Stimulated activated CD8-positive, alpha-beta memory T cell treated with anti-CD3 and anti-CD28 coated beads, Interleukin-2, amount 100 ng/mL, for 48 hours (primary cell): ENCODE data around the gene VCX3B.
"Not testable (repeated sequence)": the region's sequence is repeated elsewhere in the genome, so short reads cannot be mapped to it uniquely, and the experiment has no call there.

Source experiments
- DNase-seq, 2 donors: peaks; one replicate each; pipeline ENCODE4 v3.0.0-alpha.2; 2020; ENCODE audit warnings: low read depth in 2 of 2

The VCX3B gene

DNA sequence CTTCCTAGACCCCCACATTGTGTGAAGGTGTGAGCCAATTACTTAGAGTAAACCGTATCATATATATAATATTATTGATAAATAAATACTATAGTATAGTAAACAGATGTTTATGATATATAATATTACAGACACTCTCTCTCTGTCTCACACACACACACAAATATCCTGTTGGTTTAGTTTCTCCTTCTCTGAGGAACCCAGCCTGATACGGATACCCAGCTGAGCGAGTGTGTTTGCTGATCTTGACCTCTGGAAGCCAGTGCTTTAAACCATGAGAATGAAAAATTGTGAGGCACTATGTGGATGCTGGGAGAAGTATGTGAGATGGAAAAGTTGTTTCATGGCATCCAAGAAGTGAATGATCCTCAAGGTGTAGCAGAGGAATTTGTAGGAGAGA is at the start of gene VCX3B:
Gene VCX3B, plus strand, starts transcription at position 301 of the 400 bp plus-strand sequence. CDS start 621 bp downstream, outside the sequence.
- not testable (repeated sequence) for DNase-seq

DNA sequence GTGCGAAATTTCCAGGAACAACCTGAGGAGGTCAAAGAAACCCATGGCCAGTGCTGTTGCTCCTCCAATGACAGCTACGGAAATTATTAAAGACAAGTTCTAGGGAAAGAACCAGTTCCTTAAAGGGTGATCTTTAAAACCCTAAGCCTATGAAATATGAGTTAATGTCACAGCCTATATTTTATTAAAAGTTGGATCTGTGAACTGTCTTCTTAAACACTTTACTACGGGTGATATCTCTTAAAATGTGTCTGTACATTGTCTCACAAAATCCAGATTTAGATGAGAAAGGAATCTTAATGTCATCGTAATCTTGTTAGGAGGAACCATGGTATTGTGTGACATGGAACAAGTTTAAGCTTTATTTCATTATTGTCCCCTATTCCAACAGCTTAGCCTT is 46.3 kb upstream of the VCX3B start:
- DNase-seq = no peak

DNA sequence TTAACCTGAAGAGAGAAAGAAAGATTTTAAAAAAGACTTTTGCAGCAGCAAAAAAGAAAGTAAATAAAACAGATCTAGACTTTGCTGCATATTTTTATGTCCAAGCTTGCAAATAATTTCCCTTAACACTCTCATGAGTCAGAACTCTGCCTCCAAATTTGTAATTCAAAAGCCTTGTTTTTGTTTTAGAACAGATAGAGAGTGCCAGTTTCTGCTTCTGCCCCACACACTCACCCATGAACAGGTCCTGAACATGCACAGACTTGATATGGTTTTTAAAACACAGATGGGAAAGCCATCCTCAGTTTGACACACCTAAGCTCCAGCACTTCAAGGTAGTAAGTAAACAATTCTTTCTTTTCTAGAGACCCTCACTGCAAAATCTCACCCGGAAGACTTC is 39.7 kb upstream of the VCX3B start:
- no peak for DNase-seq

DNA sequence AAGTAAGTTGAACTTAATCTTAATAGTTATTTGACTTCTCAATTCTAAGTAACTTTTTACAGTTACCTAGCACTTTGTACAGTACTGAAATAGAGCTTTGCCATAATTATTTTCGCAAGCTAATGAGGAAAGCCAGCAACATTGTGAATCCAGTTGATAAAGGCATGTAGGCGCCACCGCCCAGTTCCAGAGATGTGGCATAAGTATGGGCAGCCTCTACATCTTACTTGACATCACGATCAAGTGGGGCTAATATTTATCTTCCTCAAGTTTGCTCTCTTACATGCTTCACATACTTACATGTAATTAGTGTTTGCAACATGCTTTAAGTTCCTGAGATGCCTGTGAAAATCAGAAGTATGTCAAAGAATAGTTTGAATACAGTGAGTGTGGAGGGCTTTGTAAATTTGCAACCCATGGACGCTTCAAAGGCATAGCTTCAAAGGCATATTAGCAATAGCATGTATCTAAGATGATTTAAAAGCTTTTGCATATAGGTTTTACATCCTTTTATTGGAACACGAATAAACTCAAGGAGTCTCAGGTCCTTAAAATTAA is 34.9 kb upstream of the VCX3B start:
- no peak for DNase-seq

DNA sequence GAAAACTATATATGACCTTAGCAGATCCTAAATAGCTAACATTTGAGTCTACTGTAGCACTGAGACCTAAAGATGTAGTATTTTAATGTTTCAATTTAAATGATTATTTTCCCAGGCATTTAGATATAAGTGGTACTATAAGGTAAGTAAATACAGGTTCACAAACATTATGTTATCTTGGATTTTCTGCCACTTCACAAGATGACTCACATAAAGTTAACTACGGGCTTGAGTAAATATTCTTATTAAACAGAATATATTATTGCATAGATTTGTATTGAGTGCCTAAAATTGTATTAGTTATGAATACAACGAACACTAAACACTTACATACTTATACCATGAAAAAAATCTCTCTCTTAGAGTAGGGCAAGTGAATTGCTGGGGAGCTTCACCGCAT is 34.2 kb upstream of the VCX3B start:
- DNase-seq = no peak

DNA sequence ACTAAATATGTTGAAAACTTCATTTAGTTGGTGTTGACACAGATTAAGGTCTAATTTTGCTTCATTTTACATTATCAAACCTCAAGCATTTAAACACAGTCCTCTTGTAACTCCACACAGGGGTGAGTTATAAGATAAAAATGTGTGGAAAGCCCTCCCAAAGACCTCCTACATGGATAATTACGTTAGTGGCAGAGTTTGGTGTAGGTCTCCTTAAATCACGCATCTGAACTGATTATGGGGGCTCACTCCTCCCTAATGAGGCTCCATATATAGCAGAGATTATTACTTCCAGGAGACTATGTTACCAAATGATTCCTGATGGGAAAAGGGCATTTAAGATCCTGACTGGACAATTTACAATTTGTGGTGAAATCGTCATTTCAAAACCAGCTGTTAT is 32.2 kb upstream of the VCX3B start:
- no peak for DNase-seq

DNA sequence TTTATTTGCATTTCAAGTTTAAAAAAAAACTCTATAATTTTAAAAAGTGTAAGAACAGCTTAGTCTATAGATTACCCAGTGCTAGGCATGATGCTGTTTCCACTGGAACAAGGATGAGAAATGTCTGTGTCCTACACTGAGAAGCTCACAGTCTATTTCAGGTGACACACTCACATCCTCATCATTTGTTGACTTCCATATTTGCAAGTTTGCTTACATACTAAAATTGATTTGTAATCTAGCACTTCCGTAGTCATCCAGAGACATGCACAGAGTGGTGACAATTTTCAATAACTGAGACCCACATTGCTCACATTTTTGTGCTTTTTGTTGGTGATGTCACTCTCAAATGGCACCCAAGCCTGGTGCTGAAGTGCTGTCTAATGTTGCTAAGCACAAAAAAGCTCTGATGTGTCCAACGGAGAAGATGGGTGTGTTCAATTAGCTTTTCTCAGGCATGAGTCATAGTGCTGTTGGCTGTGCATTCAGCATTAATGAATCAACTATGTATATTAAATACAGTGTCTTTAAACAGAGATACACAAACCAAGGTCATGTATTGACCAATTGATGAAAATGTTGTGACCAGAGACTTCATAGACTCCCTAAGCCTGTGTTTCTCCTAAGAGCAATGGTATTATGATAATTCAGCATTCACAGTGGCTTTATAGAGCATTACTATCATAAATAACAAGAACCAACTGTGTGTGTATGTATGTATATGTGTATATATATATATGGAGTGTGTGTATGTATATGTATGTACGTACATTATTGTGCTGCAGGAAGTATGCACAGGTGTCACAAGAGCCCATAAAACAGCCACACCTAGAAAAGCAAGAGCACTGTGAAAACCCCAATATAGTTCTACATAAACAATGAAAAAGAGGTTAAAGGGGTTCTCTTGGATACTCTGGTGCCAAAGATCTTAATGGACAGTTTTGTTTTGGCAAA is 31.2 kb upstream of the VCX3B start:
- DNase-seq = no peak

DNA sequence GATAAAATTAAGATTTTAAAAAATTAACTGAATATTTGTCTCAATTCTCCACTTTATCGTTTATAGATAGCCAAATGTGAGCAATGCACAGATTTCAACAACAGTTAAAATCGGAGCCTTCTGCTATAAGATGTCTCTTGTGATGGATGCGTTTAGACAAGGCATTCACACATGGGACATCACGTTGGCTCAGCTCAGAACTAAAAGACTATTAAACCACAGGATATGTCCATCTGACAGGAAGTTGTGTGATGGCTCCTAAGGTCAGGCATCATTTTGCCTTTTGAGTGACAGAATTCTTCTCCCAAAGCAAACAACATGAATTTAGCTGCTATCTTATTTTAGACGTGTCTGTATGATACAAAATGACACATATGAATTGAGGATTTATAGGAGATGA is 17.3 kb upstream of the VCX3B start:
- DNase-seq = no peak

DNA sequence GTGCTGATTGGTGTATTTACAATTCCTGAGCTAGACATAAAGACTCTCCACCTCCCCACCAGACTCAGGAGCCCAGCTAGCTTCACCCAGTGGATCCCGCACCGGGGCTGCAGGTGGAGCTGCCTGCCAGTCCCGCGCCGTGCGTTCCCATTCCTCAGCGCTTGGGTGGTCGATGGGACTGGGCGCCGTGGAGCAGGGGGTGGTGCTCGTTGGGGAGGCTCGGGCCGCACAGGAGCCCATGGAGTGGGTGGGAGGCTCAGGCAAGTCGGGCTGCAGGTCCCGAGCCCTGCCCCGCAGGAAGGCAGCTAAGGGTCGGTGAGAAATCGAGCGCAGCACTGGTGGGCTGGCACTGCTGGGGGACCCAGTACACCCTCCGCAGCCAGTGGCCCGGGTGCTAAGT is 12.3 kb upstream of the VCX3B start:
- not testable (repeated sequence) for DNase-seq

DNA sequence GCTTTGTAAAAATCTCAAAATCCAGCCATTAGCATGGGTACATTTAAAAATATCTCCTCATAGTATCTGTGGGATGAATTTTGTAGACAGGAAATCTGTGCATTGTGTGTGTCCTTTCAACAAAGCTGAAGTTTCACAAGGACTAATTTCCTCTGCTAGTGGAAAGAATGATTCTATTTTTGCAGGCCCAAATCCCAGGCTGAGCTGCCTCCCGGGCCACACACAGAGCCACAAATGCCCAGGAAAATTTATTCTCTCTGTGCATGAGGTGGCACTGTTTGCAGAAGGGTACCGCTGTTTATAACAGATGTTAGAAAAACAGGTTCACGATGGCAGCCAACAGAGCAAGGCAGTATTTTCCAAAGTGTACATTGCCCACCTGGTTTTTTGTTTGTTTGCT is 11.0 kb upstream of the VCX3B start:
- no peak for DNase-seq

DNA sequence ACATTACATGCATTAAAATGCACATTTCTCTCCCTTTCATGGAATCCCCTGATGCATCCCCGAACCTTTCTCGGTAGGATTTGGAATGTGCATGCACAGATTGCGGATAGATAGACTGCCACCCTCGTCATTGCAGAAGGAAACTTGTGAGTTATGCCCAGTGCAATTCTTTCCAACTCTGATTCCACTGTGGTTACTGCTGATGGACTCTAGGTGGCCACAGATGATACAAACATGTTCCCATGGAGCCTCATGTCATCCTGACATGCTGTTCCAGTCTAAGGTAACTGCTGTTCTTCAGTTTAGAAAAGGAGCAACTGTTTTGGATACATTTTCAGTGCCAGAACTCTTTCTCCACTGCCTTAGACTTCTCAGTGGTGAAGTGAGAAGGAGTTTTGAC is 9.1 kb upstream of the VCX3B start:
- DNase-seq = no peak

DNA sequence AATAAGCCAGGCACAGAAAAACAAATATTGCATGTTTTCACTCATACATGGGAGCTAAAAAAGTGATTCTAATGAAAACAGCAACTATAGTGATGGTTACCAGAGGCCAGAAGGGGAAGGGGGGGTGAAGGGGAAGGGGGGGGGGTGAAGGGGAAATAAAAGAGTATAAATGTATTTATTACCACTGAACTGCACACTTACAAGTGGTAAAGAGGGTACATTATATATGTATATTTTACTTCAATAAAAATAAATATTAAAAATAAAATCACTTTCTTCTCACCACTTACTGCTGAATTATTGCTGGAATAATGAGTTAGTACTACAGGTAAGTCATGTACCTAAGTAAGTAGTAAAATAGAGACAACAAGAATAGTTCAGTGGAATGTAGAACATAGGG is 2.1 kb upstream of the VCX3B start:
- DNase-seq = no peak

DNA sequence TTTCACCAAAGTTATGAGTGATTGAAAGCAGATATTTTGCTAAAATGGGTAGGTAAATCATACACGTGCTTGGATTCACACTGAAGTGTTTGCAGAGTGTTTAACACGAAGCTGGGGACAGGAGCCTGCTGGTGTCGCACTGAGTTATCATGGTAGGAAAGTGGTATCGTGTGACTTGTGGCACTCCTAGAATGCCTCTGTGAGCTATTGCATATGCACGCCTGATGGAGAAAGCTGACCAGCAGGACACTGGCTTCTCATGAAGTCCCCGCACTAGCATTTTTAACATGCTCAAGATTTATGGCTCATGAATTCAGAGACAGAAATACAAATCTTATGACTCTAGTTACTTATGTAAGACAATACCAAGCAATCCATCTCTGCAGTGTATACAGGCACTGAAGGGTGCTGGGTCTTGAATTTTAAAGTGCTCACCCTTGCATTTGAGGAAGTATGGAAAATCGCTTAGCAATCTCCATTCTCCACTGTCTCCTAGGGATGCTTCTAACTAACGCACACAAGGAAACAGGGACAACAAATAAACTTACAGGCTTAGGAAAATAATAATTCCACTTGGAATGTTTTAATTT is 19.8 kb downstream of the VCX3B start:
- no peak for DNase-seq

DNA sequence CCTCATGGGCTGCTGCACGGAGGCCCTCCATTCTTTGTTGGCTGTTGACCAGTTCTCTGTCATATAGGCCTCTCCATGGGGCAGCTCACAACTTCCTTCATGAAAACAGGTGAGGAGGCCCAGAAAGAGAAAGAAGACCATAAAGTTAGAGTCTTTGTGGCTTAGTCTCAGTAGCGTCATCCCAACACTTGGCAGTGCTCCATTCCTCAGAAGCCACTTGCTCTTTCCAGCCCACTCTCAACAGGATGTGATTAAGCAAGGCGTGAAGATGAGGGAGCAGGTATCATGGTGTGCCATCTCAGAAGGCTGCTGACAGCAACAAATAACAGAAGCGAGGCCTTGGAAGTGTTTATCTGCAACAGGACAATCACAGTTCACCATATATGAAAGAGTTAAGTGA is 30.4 kb downstream of the VCX3B start:
- not testable (repeated sequence) for DNase-seq

DNA sequence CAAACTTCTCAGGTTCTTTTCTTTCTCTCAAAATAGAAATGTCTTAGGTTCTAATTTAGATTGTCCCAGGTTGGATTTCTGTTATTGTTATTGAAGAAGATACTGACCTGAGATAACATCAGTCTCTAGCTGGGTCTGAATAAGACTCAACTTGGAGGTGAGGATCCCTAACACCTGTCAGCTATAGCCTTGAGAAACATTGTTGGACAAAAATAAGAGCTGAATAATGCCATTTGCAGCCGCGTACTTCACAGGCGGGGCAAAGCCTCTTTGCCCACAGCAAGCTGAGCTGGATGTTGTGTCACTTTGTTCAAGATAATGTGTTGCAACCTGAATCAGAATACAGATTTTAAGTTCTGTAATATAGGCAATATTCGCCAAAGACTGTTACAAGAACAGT is 35.6 kb downstream of the VCX3B start:
- DNase-seq = no peak

DNA sequence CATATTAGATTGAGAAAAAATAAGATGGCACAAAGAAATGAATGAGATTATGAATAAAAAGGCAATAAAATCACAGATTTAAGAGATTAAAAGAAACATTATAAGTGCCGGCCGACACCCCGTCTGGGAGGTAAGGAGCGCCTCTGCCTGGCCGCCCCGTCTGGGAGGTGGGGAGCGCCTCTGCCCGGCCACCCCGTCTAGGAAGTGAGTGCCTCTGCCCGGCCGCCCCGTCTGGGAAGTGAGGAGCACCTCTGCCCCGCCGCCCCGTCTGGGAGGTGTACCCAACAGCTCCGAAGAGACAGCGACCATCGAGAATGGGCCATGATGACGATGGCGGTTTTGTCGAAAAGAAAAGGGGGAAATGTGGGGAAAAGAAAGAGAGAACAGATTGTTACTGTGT is 37.5 kb downstream of the VCX3B start:
- DNase-seq = not testable (repeated sequence)

DNA sequence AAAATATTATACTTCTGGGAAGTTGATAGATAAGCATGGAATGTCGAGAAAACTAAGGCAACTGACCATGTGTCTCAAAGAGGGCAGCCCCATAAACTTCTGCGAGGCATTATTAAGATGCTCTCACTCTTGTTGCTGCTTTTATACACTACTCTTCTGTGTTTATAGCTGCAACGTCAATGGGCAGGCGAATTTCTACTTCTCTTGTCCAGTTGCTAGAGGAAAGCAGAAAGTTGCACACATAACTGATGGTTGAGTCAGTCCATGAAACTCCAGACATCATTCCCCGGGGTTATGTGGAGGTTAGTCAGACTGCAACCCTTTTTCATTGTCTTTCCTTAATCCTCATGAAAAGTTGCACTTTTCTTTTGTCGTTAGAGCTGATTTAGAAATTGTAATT is 39.8 kb downstream of the VCX3B start:
- DNase-seq = no peak
